Non-pigmented ciliary epithelial cell (primary cell): ENCODE measurements around the gene ICAM5.
"Not testable (repeated sequence)": the region's sequence is repeated elsewhere in the genome, so short reads cannot be mapped to it uniquely, and the experiment has no call there.

Source experiments
- DNase-seq: peaks from one replicate; pipeline ENCODE4 v3.0.0-alpha.2; 2010; ENCODE audit warnings: low read depth

Gene ICAM5, protein sequence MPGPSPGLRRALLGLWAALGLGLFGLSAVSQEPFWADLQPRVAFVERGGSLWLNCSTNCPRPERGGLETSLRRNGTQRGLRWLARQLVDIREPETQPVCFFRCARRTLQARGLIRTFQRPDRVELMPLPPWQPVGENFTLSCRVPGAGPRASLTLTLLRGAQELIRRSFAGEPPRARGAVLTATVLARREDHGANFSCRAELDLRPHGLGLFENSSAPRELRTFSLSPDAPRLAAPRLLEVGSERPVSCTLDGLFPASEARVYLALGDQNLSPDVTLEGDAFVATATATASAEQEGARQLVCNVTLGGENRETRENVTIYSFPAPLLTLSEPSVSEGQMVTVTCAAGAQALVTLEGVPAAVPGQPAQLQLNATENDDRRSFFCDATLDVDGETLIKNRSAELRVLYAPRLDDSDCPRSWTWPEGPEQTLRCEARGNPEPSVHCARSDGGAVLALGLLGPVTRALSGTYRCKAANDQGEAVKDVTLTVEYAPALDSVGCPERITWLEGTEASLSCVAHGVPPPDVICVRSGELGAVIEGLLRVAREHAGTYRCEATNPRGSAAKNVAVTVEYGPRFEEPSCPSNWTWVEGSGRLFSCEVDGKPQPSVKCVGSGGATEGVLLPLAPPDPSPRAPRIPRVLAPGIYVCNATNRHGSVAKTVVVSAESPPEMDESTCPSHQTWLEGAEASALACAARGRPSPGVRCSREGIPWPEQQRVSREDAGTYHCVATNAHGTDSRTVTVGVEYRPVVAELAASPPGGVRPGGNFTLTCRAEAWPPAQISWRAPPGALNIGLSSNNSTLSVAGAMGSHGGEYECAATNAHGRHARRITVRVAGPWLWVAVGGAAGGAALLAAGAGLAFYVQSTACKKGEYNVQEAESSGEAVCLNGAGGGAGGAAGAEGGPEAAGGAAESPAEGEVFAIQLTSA

DNA sequence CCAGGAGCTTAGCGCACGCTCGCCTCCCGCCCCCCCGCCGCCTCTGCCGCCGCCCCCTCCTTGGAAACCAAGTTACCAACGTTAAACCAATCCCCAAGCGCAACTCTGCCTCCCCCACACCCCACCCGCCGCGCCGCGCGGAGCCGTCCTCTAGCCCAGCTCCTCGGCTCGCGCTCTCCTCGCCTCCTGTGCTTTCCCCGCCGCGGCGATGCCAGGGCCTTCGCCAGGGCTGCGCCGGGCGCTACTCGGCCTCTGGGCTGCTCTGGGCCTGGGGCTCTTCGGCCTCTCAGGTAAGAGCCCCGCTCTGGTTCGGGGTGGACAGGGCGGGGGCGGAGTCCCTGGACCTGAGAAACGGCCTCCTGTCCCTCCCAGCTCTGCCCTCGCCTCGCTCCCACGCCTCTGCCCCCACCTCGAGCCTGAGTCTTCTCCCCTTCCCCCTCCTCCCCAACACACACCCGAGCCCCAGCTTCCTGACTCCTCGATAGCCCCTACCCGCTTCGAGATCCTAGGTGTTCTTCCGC lies at the start of gene ICAM5:
Gene ICAM5, plus strand, starts transcription at position 117 of the 521 bp plus-strand sequence. Its CDS starts 92 bp downstream, at position 209.
- no peak for DNase-seq

DNA sequence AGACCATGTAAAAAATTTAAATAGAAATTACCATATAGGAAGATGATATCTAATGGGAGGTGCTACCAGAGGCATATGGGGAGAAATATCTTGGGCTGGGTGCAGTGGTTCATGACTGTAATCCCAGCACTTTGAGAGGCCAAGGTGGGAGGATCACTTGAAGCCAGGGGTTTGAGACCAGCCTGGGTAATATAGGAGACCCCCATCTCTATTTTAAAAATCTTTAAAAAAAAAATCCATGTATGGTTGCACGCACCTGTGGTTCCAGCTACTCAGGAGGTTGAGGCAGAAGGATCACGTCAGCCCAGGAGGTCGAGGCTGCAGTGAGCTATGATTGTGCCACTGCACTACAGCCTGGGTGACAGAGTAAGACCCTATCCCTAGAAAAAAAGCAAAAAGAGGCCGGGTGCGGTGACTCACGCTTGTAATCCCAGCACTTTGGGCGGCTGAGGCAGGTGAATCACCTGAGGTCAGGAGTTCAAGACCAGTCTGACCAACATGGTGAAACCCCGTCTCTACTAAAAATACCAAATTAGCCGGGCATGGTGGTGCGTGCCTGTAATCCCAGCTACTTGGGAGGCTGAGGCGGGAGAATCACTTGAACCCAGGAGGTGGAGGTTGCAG lies 47.8 kb upstream of the ICAM5 start:
- DNase-seq, result not testable (repeated sequence)

DNA sequence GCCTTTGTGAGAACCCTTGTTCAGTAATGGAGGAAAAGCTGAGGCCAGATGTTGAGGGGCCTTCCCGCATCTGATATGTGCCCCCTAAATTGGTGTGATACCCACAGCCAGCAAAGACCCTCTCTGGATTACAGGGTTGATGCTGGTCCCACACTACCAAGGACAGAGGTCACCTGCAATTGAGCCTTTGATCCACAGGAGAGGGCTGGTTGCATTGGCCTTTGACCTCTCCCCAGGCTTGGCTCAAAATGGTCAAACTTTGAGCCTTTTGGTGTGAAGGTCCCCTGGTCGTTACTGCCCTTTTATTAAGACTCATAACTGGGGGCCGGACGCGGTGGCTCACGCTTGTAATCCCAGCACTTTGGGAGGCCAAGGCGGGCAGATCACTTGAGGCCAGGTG lies 46.1 kb upstream of the ICAM5 start:
- DNase-seq, result no peak

DNA sequence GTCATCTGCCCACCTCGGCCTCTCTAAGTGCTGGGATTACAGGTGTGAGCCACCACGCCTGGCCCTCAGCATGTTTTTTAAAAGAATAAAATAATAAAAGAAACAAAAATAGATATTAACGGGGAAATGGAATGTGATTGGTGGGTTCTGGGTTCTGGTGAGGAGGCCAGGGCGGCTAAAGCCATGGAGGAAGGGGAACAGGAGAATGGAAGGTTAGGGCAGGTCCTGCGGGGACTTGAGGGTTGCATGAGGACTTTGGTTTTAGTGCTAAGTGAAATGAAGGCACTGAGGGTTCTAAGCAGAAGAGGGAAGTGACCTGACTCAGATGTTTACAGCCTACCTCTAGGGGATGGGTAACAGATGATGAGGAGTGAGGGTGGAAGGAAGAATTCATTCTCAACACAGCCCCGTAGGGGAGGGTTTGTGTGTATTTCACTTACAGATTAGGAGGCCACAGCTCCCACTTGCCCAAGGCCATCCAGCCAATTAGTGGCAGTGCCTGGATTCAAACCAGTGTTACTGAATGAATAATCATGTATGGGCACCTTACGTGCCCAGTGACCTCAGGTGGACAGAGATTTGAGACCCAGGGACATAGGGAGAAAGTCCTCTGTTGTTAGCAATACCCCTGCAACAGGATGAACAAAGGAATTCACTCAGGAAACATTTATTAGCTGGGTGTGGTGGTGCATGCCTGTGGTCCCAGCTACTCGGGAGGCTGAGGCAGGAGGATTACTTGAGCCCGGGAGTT lies 44.4 kb upstream of the ICAM5 start:
- DNase-seq, result no peak

DNA sequence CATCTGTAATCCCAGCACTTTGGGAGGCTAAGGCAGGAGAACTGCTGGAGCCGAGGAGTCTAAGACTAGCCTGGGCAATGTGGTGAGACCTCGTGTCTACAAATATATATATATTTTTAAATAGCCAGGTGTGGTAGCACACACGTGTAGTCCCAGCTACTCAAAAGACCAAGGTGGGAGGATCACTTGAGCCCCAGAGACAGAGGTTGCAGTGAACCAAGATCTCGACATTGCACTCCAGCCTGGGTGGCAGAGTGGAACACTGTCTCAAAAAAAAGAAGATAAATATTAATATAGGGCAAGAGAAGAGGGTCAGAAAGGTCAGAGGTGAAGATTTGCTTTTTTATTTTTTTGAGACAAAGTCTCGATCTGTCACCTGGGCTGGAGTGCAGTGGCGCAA lies 43.2 kb upstream of the ICAM5 start:
- DNase-seq, result no peak

DNA sequence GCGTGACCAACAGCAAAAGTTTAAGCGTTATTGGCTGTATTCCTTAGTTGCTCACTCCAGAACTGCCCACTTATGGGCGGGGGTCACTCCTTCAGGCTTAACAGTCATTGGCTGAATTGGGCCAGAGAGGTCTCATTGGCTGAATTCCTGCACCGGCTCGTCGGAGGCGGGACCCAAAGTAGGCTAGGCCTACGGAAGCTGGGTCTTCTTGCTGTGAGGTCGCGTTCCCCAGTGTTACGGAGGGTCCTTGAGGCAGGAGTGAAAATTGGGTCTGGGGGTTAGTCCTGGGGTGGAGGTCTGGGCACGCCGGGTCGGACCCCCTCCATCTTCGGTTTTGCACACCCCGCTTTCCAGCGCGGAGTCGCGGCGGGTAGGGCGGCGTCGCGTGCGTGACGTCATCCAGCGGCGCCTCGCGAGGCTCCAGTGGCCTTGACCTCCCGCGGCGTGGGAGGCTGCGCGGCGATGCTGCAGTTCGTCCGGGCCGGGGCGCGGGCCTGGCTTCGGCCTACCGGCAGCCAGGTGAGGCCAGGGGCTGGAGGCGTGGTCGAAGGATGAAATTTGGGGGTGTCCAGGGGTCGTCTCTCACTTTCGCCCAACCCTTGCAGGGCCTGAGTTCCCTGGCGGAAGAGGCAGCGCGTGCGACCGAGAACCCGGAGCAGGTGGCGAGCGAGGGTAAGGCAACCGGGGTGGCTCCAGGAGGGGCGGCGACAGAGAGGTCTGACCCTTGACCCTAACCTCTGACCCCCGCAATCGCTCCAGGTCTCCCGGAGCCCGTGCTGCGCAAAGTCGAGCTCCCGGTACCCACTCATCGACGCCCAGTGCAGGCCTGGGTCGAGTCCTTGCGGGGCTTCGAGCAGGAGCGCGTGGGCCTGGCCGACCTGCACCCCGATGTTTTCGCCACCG lies 37.7 kb upstream of the ICAM5 start, which contains the start of gene MRPL4:
Gene MRPL4, plus strand, starts transcription at position 423 of the 903 bp plus-strand sequence. Its CDS starts 40 bp downstream, at position 463.
- peak; percentile 95 for DNase-seq

DNA sequence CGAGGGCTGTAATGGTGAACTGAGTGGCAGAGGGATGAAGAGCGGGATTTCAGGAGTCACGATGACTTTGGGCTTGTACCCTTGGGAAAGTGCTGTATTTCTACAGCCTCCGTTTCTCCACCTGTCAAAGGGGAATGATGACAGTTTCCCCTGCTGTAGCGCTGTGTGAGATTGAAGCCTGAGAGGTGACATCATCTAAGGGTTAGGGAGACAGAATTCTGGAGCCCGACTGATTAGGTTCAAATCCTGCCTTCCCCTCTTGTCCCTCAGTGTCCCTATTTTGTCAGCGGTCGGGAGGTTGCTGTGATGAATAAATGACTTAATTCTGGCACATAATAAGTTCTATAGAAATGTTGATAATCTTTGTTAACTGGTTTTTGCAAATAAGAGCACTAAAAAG lies 37.0 kb upstream of the ICAM5 start:
- DNase-seq, result no peak

DNA sequence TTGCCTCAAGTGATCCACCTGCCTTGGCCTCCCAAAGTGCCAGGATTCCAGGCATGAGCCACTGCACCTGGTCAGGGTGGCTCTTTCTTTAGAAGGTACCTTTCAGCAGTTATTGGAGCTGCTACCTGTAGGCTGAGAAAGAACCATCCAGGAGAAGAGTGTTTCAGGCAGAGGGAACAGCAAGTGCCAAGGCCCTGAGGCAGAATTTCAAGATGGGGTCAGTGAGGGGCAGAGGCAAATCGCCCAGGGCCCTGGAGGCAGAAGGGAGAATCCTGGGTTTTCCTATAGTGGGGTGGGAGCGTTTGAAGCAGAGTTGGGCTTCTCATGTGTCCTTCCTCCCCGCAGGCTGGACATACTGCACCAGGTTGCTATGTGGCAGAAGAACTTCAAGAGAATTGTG lies 35.5 kb upstream of the ICAM5 start:
- no peak for DNase-seq

DNA sequence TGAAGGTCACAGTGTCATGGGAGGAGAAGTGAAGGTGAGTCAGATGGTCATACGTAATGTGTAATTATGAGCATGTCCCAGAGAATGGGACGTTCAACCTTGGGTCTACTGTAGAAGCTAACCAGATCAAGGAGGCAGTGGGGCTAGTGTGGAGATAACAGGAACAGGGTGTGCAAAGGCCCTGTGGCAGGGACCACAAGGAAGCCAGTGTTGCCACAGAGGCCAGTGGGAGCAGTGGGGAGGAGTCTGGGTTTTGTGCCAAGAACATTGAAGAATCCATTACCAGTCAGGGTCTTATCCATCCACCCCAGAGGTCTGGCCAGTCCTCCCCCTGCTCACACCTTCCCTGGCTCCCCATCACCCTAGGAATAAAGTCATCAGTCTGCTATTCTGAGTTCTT lies 34.4 kb upstream of the ICAM5 start:
- no peak for DNase-seq

DNA sequence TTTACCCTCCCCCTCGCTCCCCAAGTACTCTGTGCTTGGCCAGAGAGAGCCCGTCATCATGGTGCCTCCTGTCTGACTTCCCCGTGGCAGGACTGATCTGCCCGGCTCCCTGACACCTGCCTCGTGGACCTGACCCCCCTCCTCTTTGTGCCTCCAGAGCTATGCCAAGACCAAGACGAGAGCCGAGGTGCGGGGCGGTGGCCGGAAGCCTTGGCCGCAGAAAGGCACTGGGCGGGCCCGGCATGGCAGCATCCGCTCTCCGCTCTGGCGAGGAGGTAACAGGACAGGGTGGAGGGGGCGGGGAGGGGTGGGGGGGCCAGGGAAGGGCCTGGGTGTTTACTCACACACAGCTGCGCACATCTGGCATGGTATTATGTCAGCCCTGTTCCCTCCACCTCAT lies 33.2 kb upstream of the ICAM5 start:
- no peak for DNase-seq

DNA sequence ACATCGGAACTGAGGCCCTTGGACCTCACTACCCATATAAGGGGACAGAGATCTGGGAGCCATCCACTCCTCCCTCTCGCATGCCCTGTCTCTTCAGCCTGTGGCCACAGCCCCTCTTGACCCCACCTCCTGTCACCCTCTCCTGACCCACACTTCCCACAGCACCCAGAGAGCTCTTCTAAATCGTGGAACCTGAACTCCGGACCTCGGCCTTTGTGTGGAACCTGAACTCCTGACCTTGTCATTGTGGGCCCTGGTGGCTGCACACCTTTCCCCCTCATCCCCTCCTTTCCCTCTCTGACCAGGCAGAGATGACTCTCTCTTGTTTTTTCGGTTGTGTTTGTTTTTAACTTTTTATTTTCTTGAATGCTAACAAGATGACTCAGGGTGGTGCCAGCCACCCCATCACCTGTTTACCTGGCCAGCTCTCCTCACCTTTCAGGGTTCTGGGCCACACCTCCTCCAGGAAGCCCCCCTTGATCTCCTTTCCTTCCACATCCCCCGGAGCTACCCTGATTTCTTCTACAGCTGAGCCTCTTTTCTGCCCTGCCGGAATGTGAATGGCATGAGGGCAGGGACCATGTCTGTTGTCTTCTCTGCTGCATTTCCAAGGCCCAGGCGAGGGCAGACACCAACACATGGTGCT lies 32.7 kb upstream of the ICAM5 start:
- DNase-seq, result no peak

DNA sequence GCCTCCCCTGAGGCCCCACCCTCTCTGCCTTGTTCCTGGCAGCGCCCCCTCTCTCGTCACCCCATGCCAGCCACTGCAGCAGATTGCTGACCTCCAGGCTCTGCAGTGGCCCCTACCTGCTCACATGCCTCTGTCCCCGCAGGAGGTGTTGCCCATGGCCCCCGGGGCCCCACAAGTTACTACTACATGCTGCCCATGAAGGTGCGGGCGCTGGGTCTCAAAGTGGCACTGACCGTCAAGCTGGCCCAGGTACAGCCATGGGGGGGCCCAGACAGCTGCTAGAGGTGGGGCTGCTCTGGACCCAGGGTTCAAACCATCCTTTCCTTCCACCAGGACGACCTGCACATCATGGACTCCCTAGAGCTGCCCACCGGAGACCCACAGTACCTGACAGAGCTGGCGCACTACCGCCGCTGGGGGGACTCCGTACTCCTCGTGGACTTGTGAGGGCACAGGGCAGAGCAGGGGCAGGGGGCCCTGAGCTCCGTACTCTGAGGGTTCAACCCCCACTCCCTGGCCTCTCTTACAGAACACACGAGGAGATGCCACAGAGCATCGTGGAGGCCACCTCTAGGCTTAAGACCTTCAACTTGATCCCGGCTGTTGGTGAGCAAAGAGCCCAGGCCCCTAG lies 31.6 kb upstream of the ICAM5 start:
- DNase-seq, result no peak

DNA sequence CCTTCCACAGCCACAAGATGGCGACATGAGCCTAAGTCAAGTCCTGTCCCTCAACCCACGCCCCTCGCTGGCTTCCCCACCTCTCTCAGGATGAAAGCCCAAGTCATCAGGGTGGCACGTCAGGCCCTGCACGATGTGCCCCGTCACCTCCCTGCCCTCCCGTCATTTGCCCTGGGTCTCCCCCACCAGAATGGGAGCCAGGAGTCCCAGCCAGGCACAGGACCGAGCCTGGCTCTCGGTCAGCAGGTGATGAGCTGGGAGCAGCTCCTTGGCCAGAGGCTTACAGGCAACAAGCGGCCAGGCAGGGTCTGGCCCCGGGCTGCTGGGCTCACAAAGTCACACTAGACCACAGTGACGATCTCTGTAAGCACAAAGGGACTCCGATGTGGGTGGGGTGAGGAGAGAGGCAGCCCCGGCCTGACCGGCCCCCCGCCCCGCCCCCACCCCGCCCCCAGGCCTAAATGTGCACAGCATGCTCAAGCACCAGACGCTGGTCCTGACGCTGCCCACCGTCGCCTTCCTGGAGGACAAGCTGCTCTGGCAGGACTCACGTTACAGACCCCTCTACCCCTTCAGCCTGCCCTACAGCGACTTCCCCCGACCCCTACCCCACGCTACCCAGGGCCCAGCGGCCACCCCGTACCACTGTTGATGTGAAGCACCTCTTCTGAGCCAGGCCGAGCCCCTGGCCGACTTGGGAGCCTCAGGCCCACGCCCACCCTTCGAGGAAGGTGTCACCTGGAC lies 30.4 kb upstream of the ICAM5 start:
- peak; percentile 55 for DNase-seq

DNA sequence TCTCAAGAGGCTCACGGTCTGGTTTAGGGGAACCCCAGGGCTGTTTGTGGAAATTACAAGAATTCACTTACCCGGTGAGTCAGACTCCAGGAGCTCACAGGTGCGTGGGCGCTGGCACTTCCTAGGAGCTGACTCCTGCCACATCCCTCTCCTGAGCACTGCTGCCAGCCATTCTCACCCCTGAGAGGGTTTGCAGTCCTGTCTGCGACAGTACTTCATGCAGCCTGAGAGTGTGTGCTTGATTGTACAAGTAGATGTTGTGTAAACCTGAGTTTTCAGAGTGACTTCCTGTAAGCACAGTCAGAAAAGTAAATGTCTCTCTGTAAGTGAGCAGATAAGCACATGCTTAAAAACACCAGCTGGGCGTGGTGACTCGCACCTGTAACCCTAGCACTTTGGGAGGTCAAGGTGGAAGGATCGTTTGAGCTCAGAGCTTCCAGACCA lies 29.6 kb upstream of the ICAM5 start:
- DNase-seq, result no peak

DNA sequence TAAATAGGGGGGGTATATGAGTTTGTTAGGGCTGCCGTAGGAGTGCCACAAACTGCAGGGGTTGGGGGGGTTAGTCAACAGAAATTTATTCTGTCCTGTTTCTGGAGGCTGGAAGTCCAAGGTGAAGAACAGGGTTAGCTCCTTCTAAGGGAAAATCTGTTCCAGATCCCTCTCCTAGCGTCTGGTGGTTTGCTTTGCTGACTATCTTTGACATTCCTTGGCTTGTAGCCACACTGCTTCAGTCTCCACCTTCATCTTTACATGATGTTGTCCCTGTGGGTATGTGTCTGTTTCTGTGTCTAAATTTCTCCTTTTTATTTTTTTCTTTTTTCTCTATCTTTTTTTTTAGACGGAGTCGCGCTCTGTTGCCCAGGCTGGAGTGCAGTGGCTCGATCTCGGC lies 27.0 kb upstream of the ICAM5 start:
- DNase-seq, result no peak

DNA sequence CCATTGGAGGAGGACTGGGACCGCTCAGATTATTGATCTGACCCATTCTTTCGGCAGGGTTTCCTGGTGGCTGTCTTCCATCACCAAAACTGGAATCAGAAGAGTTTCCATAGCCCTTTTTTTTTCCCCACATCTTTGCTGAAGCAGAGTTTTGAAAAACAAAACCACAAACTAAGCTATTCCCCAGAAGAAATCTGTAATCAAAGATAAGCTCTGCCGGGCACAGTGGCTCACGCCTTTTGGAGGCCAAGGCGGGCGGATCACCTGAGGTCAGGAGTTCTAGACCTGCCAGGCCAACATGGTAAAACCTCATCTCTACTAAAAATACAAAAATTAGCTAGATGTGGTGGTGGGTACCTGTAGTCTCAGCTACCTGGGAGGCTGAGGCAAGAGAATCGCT lies 23.0 kb upstream of the ICAM5 start:
- no peak for DNase-seq

DNA sequence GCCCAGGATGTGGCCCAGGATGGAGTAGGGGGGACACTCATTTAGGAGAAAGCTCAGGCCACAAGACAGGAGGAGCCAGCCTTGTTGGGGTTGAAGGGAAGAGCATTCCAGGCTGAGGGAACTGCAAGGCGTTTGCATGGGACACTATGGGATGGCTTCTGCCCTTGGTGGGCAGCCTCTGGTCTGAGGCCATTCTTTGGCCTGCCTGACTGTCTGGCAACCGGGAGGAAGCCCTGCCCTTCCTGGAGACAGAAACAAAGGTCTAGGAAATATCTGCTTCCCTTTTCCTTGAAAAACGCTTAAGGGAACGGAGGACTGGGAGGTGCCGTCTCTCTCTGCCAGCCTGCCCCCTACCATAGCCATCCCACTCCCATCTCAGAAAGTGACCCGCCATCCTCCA lies 21.7 kb upstream of the ICAM5 start:
- DNase-seq, result no peak

DNA sequence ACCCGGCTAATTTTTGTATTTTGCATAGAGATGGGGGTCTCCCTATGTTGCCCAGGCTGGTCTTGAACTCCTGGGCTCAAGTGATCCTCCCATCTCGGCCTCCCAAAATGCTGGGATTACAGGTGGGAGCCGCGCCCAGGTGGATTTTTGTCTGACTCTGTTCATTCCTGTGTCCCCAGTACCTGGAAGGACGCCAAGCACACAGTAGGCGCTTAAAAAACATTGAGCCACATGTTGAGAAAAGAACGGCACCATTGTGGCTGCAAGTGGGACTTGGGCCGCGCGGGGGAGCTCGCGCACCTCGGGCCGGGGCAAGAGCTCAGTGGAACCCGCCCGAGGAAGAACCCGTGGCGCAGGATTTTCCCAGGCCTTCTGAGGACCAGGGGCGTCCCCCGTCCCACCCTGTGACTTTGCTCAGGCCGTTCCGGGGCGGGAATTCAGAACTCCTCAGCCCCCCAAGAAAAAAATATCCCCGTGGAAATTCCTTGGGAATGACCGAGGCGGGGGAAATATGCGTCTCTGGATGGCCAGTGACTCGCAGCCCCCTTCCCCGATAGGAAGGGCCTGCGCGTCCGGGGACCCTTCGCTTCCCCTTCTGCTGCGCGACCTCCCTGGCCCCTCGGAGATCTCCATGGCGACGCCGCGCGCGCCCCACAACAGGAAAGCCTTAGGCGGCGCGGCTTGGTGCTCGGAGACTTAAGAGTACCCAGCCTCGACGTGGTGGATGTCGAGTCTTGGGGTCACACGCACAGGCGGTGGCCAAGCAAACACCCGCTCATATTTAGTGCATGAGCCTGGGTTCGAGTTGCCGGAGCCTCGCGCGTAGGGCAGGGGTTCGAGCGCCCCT lies 20.2 kb upstream of the ICAM5 start:
- no peak for DNase-seq
